OCI-LY3 (cell line): ENCODE results near the gene CHRFAM7A.
"Not testable (repeated sequence)": the region's sequence is repeated elsewhere in the genome, so short reads cannot be mapped to it uniquely, and the experiment has no call there.

Source experiments
- EZH2phosphoT487 ChIP-seq: fragments of 200-600 bp; shearing (Covaris generic); IDR thresholded peaks from 2 replicates; pipeline ENCODE4 v1.6.1; 2018; ENCODE audit warnings: antibody characterized with exemption, mixed run types, low read depth
- TF ChIP-seq, protein P1 (sequence below): fragments of 200-600, 300-600 bp; sonication (generic); IDR thresholded peaks from 2 replicates; pipeline ENCODE4 v1.5.1; 2014; ENCODE audit warnings: antibody characterized with exemption, low read length, low read depth

DNA sequence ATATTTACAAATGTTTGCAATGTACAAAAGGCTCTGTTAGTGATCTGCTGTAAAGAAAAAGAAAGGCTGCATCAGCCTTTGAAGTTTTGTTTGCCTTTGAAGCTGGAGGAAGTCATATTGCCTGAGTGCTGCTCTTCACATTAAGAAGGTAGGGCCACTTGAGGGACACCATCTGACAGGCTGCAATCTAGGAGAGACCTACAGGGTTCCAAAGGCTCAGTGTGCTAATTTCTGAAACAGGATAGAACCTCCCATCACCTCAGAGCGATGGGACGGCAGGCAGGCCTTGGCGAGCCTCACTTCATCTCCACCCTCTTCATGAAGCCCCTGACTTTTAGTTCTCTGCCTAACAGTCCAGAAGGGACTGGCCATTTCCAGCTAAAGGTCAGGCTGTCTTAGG is 77.6 kb downstream of the CHRFAM7A start:
- TF ChIP-seq EZH2phosphoT487 = not testable (repeated sequence)
- TF ChIP-seq, protein P1, sequence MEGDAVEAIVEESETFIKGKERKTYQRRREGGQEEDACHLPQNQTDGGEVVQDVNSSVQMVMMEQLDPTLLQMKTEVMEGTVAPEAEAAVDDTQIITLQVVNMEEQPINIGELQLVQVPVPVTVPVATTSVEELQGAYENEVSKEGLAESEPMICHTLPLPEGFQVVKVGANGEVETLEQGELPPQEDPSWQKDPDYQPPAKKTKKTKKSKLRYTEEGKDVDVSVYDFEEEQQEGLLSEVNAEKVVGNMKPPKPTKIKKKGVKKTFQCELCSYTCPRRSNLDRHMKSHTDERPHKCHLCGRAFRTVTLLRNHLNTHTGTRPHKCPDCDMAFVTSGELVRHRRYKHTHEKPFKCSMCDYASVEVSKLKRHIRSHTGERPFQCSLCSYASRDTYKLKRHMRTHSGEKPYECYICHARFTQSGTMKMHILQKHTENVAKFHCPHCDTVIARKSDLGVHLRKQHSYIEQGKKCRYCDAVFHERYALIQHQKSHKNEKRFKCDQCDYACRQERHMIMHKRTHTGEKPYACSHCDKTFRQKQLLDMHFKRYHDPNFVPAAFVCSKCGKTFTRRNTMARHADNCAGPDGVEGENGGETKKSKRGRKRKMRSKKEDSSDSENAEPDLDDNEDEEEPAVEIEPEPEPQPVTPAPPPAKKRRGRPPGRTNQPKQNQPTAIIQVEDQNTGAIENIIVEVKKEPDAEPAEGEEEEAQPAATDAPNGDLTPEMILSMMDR = not testable (repeated sequence)
